Endothelial cell of umbilical vein (primary cell): Measurements from ENCODE around the gene UBE2E1.

ENCODE experiments used
- CTCF ChIP-seq, 2 donors: IDR thresholded peaks; 1 replicate in 1 of 2; 2 replicates in 1 of 2; pipeline ENCODE4 v1.5.1; 2011; ENCODE audit warnings: low read length in 2 of 2, mild to moderate bottlenecking in 2 of 2, moderate library complexity in 2 of 2, control low read depth in 1 of 2, inconsistent platforms in 1 of 2, low read depth in 1 of 2; ENCODE audit not compliant: insufficient read depth in 1 of 2; ENCODE audit errors: extremely low read depth in 1 of 2
- EZH2 ChIP-seq: IDR thresholded peaks from 2 replicates; pipeline ENCODE4 v1.6.1; 2012; ENCODE audit warnings: borderline replicate concordance, low read depth, mild to moderate bottlenecking, moderate library complexity, low read length, inconsistent platforms; ENCODE audit not compliant: severe bottlenecking
- FOS ChIP-seq: IDR thresholded peaks from 2 replicates; pipeline ENCODE4 v1.6.1; 2011; ENCODE audit warnings: mild to moderate bottlenecking, low read length, moderate library complexity, borderline replicate concordance; ENCODE audit not compliant: insufficient read depth
- GATA2 ChIP-seq: IDR thresholded peaks from 2 replicates; pipeline ENCODE4 v1.7.0; 2011; ENCODE audit warnings: low read depth, mild to moderate bottlenecking, moderate library complexity, mixed read lengths, low read length; ENCODE audit not compliant: insufficient read length, insufficient read depth
- MAX ChIP-seq: IDR thresholded peaks from 2 replicates; pipeline ENCODE4 v1.6.1; 2011; ENCODE audit not compliant: insufficient read depth, insufficient read length
- MYC ChIP-seq: IDR thresholded peaks from one replicate; pipeline ENCODE4 v1.6.1; 2011; ENCODE audit warnings: mild to moderate bottlenecking, low read depth, low read length
- POLR2A ChIP-seq: IDR thresholded peaks from 2 replicates; pipeline ENCODE4 v1.6.1; 2012; ENCODE audit warnings: low read depth, mild to moderate bottlenecking, control low read depth, low read length
- POLR2AphosphoS5 ChIP-seq: IDR thresholded peaks from 2 replicates; pipeline ENCODE4 v1.6.1; 2012; ENCODE audit warnings: low read depth, mild to moderate bottlenecking, control low read depth, low read length, moderate library complexity; ENCODE audit not compliant: insufficient read depth

- TF ChIP-seq POLR2AphosphoS5 (no peak), CTCF (IDR thresholded peaks at IDR 0.05; ENCODE audit: extremely low read depth in 1 of 2, insufficient read depth in 1 of 2, low read depth in 1 of 2, low read length in 2 of 2) (no peak), GATA2 (no peak), POLR2A (no peak), MAX (no peak), MYC (no peak), EZH2 (no peak), FOS (no peak)
These were observed 105.6 kb downstream of the UBE2E1 start for GRCh38 chr3:23911397-23911796.
